ENCODE results near the gene HOXD4. TPM values are rescaled to one million over a fixed set of nuclear protein-coding genes. Genes with fewer than 3 reads are reported as not detected.

Gene HOXD4
- total and polyA plus RNA-seq, 10 of the 15 experiments (the other 5 are each of a cell fraction or from before 2014, with no cell fraction given), result 0.07 TPM; not detected in 9

GRCh38 chr2:176193048-176193447 lies 41.7 kb downstream of the HOXD4 start:
- WGBS (ENCODE audit: insufficient coverage, insufficient replicate concordance, low lambda C conversion rate, missing lambda C conversion rate), result 0% methylated on average over 1 of the region's 1 CpG
- no peak for FAIRE-seq
- SMC1A ChIA-PET (ENCODE audit: uncharacterized antibody, unreplicated experiment), result interaction anchor here (1.2 kb wide), 1 partner anchor 262 kb away, joined by 5 read pairs; no protein-coding TSS in a partner anchor
- no peak for TF ChIP-seq ZBTB40 (IDR thresholded peaks at IDR 0.05; ENCODE audit: borderline replicate concordance)
- TF ChIP-seq RUNX3 (IDR thresholded peaks at IDR 0.05; ENCODE audit: low read length), result no peak
- TF ChIP-seq, protein P1, sequence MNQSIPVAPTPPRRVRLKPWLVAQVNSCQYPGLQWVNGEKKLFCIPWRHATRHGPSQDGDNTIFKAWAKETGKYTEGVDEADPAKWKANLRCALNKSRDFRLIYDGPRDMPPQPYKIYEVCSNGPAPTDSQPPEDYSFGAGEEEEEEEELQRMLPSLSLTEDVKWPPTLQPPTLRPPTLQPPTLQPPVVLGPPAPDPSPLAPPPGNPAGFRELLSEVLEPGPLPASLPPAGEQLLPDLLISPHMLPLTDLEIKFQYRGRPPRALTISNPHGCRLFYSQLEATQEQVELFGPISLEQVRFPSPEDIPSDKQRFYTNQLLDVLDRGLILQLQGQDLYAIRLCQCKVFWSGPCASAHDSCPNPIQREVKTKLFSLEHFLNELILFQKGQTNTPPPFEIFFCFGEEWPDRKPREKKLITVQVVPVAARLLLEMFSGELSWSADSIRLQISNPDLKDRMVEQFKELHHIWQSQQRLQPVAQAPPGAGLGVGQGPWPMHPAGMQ (IDR thresholded peaks at IDR 0.05; ENCODE audit: borderline replicate concordance), result no peak
- TF ChIP-seq NFYA (IDR thresholded peaks at IDR 0.05; ENCODE audit: borderline replicate concordance, low read depth, low read length), result no peak
- no peak for TF ChIP-seq BHLHE40 (IDR thresholded peaks at IDR 0.05; ENCODE audit: borderline replicate concordance in 1 of 2, low read depth in 2 of 2, low read length in 1 of 2)
- TF ChIP-seq TCF3 (IDR thresholded peaks at IDR 0.05; ENCODE audit: borderline replicate concordance, insufficient read depth, low read depth, low read length), result no peak
- no peak for TF ChIP-seq MTA2 (IDR thresholded peaks at IDR 0.05; ENCODE audit: low read depth)
- no peak for TF ChIP-seq YY1 (IDR thresholded peaks at IDR 0.05; ENCODE audit: low read depth, low read length)
- TF ChIP-seq, protein P2, sequence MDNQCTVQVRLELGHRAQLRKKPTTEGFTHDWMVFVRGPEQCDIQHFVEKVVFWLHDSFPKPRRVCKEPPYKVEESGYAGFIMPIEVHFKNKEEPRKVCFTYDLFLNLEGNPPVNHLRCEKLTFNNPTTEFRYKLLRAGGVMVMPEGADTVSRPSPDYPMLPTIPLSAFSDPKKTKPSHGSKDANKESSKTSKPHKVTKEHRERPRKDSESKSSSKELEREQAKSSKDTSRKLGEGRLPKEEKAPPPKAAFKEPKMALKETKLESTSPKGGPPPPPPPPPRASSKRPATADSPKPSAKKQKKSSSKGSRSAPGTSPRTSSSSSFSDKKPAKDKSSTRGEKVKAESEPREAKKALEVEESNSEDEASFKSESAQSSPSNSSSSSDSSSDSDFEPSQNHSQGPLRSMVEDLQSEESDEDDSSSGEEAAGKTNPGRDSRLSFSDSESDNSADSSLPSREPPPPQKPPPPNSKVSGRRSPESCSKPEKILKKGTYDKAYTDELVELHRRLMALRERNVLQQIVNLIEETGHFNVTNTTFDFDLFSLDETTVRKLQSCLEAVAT (IDR thresholded peaks at IDR 0.05), result no peak
- TF ChIP-seq, protein P3, sequence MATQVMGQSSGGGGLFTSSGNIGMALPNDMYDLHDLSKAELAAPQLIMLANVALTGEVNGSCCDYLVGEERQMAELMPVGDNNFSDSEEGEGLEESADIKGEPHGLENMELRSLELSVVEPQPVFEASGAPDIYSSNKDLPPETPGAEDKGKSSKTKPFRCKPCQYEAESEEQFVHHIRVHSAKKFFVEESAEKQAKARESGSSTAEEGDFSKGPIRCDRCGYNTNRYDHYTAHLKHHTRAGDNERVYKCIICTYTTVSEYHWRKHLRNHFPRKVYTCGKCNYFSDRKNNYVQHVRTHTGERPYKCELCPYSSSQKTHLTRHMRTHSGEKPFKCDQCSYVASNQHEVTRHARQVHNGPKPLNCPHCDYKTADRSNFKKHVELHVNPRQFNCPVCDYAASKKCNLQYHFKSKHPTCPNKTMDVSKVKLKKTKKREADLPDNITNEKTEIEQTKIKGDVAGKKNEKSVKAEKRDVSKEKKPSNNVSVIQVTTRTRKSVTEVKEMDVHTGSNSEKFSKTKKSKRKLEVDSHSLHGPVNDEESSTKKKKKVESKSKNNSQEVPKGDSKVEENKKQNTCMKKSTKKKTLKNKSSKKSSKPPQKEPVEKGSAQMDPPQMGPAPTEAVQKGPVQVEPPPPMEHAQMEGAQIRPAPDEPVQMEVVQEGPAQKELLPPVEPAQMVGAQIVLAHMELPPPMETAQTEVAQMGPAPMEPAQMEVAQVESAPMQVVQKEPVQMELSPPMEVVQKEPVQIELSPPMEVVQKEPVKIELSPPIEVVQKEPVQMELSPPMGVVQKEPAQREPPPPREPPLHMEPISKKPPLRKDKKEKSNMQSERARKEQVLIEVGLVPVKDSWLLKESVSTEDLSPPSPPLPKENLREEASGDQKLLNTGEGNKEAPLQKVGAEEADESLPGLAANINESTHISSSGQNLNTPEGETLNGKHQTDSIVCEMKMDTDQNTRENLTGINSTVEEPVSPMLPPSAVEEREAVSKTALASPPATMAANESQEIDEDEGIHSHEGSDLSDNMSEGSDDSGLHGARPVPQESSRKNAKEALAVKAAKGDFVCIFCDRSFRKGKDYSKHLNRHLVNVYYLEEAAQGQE (IDR thresholded peaks at IDR 0.05; ENCODE audit: low read depth, low read length), result no peak
- no peak for TF ChIP-seq TARDBP (IDR thresholded peaks at IDR 0.05; ENCODE audit: borderline replicate concordance)
- TF ChIP-seq CHD1 (IDR thresholded peaks at IDR 0.05; ENCODE audit: low read depth, low read length), result no peak
- no peak for TF ChIP-seq KLF5 (IDR thresholded peaks at IDR 0.05; ENCODE audit: partially characterized antibody)
- no peak for TF ChIP-seq BMI1 (IDR thresholded peaks at IDR 0.05; ENCODE audit: borderline replicate concordance)
- no peak for TF ChIP-seq RAD51 (IDR thresholded peaks at IDR 0.05)

More at GRCh38 chr2:176193048-176193447, 41.7 kb downstream of the HOXD4 start:
- Histone ChIP-seq H2AFZ (ENCODE audit: control insufficient read depth, low read depth, low read length) (no peak overlapping the region), H3K9ac (ENCODE audit: control insufficient read depth, insufficient read depth, low read length) (no peak overlapping the region), H3K27ac (ENCODE audit: control insufficient read depth, insufficient read depth) (no peak overlapping the region), H3K4me2 (ENCODE audit: control insufficient read depth, insufficient read depth) (no peak overlapping the region), H3K9me3 (replicated peaks; ENCODE audit: control insufficient read depth, insufficient read depth, low read length) (no peaks in the 10 kb centered on the region; the same call in 2 of the 3 replicates), H3K27me3 (replicated peaks in 1 of 2; ENCODE audit: control insufficient read depth in 2 of 2, insufficient read depth in 2 of 2, low read length in 1 of 2) (peaks cover 2 to 16% of the 10 kb centered on the region in 2 experiments), H3K4me1 (ENCODE audit: control insufficient read depth, insufficient read depth, low read length) (no peaks in the 10 kb centered on the region), H3K4me3 (no peak overlapping the region), H3K79me2 (ENCODE audit: control insufficient read depth, insufficient read depth, low read length) (no peaks in the 10 kb centered on the region), H3K36me3 (ENCODE audit: control insufficient read depth in 2 of 2, insufficient read depth in 2 of 2, low read length in 1 of 2) (no peaks in the 10 kb centered on the region), H4K20me1 (ENCODE audit: control insufficient read depth, insufficient read depth) (no peaks in the 10 kb centered on the region)
- DNase-seq (ENCODE audit: low read depth, low spot score) (no peak), ATAC-seq (no peak)
- ChIA-PET CTCF (no interaction called here), RAD21 (ENCODE audit: unreplicated experiment) (no interaction called here), POLR2A (no interaction called here)
- BruUV-seq (replicated peaks), result no TSS peak
- intact Hi-C loops (cut with micrococcal nuclease; ENCODE audit: unreplicated experiment), result no loop called here
- in situ Hi-C loops (cut with MboI), result no loop called here
